Caco-2 (cell line): ENCODE measurements around the gene TCOF1. TPM values are rescaled to one million over a fixed set of nuclear protein-coding genes. Genes with fewer than 3 reads are reported as not detected.

Experiments
- BruUV-seq: library from RNA; stranded (reverse); fragments of 400-500 nt; replicated peaks from 2 replicates; lab custom pipeline; 2021; lab: Mats Ljungman, UMichigan
- CTCF ChIA-PET: fragments of 300-600 bp; sonication (Branson Sonifier 250); formaldehyde crosslinking; loops from one replicate; lab custom pipeline; 2022; ENCODE audit warnings: antibody characterized with exemption; lab: Charles Lee
- POLR2A ChIA-PET: fragments of 300-600 bp; sonication (Branson Sonifier 250); formaldehyde crosslinking; loops from one replicate; lab custom pipeline; 2022; ENCODE audit warnings: antibody characterized with exemption; lab: Charles Lee
- DNase-seq, 2 experiments: peaks; one replicate each; pipeline versions ENCODE4 v3.0.0 to v3.0.0-alpha.2; 2020 to 2022
- H3K27me3 ChIP-seq: replicated peaks from 2 replicates; pipeline ENCODE4 v1.6.0; 2011; ENCODE audit warnings: low read length; ENCODE audit not compliant: control insufficient read depth, insufficient read depth
- H3K36me3 ChIP-seq: 2 replicates; pipeline ENCODE4 v1.5.1; 2011; ENCODE audit warnings: low read length; ENCODE audit not compliant: control insufficient read depth, insufficient read depth
- H3K4me1 ChIP-seq: fragments of 250-450 bp; sonication (Bioruptor Pico); 2 replicates; pipeline ENCODE4 v1.5.1; 2020; ENCODE audit warnings: mild to moderate bottlenecking
- H3K4me3 ChIP-seq: 2 replicates; pipeline ENCODE4 v1.5.1; 2011; ENCODE audit warnings: low read depth, mild to moderate bottlenecking, control low read depth, low read length
- H3K9me3 ChIP-seq: fragments of 250-450 bp; sonication (Bioruptor Pico); 2 replicates; pipeline ENCODE4 v1.5.1; 2020; ENCODE audit warnings: mild to moderate bottlenecking, moderate library complexity
- H3K27ac Mint-ChIP-seq: one replicate; pipeline ENCODE4 v1.8.0; 2022; ENCODE audit warnings: mixed read lengths; ENCODE audit not compliant: unreplicated experiment
- H3K27me3 Mint-ChIP-seq: one replicate; pipeline ENCODE4 v1.8.0; 2022; ENCODE audit warnings: mixed read lengths; ENCODE audit not compliant: insufficient read depth, unreplicated experiment
- H3K36me3 Mint-ChIP-seq: one replicate; pipeline ENCODE4 v1.8.0; 2022; ENCODE audit warnings: mild to moderate bottlenecking, mixed read lengths; ENCODE audit not compliant: insufficient read depth, unreplicated experiment
- H3K4me1 Mint-ChIP-seq: one replicate; pipeline ENCODE4 v1.8.0; 2022; ENCODE audit warnings: low read depth, mixed read lengths; ENCODE audit not compliant: unreplicated experiment
- H3K4me3 Mint-ChIP-seq: one replicate; pipeline ENCODE4 v1.8.0; 2022; ENCODE audit warnings: mild to moderate bottlenecking, moderate library complexity, mixed read lengths; ENCODE audit not compliant: unreplicated experiment
- H3K9me3 Mint-ChIP-seq: one replicate; pipeline ENCODE4 v1.8.0; 2022; ENCODE audit warnings: mixed read lengths; ENCODE audit not compliant: unreplicated experiment
- CTCF ChIP-seq, 2 experiments: fragments of 200-600 bp in 1 of 2; IDR thresholded peaks; 1 replicate in 1 of 2; 2 replicates in 1 of 2; pipeline versions ENCODE4 v1.5.1 to v1.8.0; 2011 to 2022; ENCODE audit warnings: antibody characterized with exemption in 1 of 2, control low read depth in 1 of 2, inconsistent platforms in 1 of 2, low read depth in 1 of 2, low read length in 1 of 2, mild to moderate bottlenecking in 1 of 2, moderate library complexity in 1 of 2; ENCODE audit not compliant: insufficient read depth in 1 of 2, severe bottlenecking in 1 of 2, unreplicated experiment in 1 of 2
- intact Hi-C: fragments of 100-400 bp; cut with micrococcal nuclease; formaldehyde crosslinking; loops from one replicate; pipeline ENCODE4 v1.10.0; 2022; ENCODE audit not compliant: unreplicated experiment
- total RNA-seq: library from RNA; stranded (reverse); gene quantifications from 2 replicates; pipeline ENCODE4 v1.2.3, GENCODE V29; 2022

The TCOF1 gene
- total RNA-seq, 1 experiment from 2014 or later, result 112 TPM

- peaks cover 7% of the 10 kb centered on the region for H3K4me1 Mint-ChIP-seq
- no peak overlapping the region for H3K27ac Mint-ChIP-seq
- peaks cover 15% of the 10 kb centered on the region; the same call in 1 of the 2 replicates for H3K4me1 ChIP-seq
- no peak overlapping the region for H3K4me3 Mint-ChIP-seq
- H3K4me3 ChIP-seq, result no peak overlapping the region
- no peaks in the 10 kb centered on the region for H3K27me3 ChIP-seq
- H3K9me3 Mint-ChIP-seq, result no peaks in the 10 kb centered on the region
- no peaks in the 10 kb centered on the region for H3K36me3 ChIP-seq
- no peaks in the 10 kb centered on the region for H3K27me3 Mint-ChIP-seq
- BruUV-seq, result no TSS peak
- no peaks in the 10 kb centered on the region for H3K36me3 Mint-ChIP-seq
- ChIA-PET CTCF (interaction anchor here (0.9 kb wide), 1 partner anchor 32 kb away, joined by 3 read pairs; no protein-coding TSS in a partner anchor), POLR2A (no interaction called here)
- TF ChIP-seq CTCF (IDR thresholded peaks at IDR 0.05; ENCODE audit: insufficient read depth in 1 of 2, low read depth in 1 of 2, low read length in 1 of 2, severe bottlenecking in 1 of 2, unreplicated experiment in 1 of 2), result no peak
- H3K9me3 ChIP-seq, result no peaks in the 10 kb centered on the region; the same call in 1 of the 2 replicates
- no peak for DNase-seq
- intact Hi-C loops, result no loop called here
Measured at GRCh38 chr5:150318613-150319483, 38.6 kb upstream of the TCOF1 start.

GRCh38 chr5:150319484-150319790, 38.1 kb upstream of the TCOF1 start:
- H3K4me3 Mint-ChIP-seq, result no peak overlapping the region
- no peak for TF ChIP-seq CTCF (IDR thresholded peaks at IDR 0.05; ENCODE audit: insufficient read depth in 1 of 2, low read depth in 1 of 2, low read length in 1 of 2, severe bottlenecking in 1 of 2, unreplicated experiment in 1 of 2)
- intact Hi-C loops, result no loop called here
- ChIA-PET POLR2A (no interaction called here), CTCF (interaction anchor here (0.9 kb wide), 1 partner anchor 32 kb away, joined by 3 read pairs; no protein-coding TSS in a partner anchor)
- no peaks in the 10 kb centered on the region for H3K27me3 ChIP-seq
- BruUV-seq, result no TSS peak
- H3K9me3 Mint-ChIP-seq, result no peaks in the 10 kb centered on the region
- no peaks in the 10 kb centered on the region; the same call in 1 of the 2 replicates for H3K9me3 ChIP-seq
- no peaks in the 10 kb centered on the region for H3K36me3 Mint-ChIP-seq
- peaks cover 7% of the 10 kb centered on the region for H3K4me1 Mint-ChIP-seq
- DNase-seq, result no peak
- peaks cover 15% of the 10 kb centered on the region; the same call in 1 of the 2 replicates for H3K4me1 ChIP-seq
- H3K36me3 ChIP-seq, result no peaks in the 10 kb centered on the region
- H3K27ac Mint-ChIP-seq, result no peak overlapping the region
- no peaks in the 10 kb centered on the region for H3K27me3 Mint-ChIP-seq
- H3K4me3 ChIP-seq, result no peak overlapping the region

- BruUV-seq, result no TSS peak
- peaks cover 15% of the 10 kb centered on the region; the same call in 1 of the 2 replicates for H3K4me1 ChIP-seq
- peaks cover 2% of the 10 kb centered on the region for H3K36me3 Mint-ChIP-seq
- H3K4me3 Mint-ChIP-seq, result no peak overlapping the region
- no peak for TF ChIP-seq CTCF (IDR thresholded peaks at IDR 0.05; ENCODE audit: insufficient read depth in 1 of 2, low read depth in 1 of 2, low read length in 1 of 2, severe bottlenecking in 1 of 2, unreplicated experiment in 1 of 2)
- no peak overlapping the region for H3K27ac Mint-ChIP-seq
- H3K9me3 Mint-ChIP-seq, result no peaks in the 10 kb centered on the region
- H3K9me3 ChIP-seq, result no peaks in the 10 kb centered on the region; the same call in 1 of the 2 replicates
- no peak for DNase-seq
- ChIA-PET CTCF (no interaction called here), POLR2A (no interaction called here)
- no peak overlapping the region for H3K4me3 ChIP-seq
- intact Hi-C loops, result no loop called here
- no peaks in the 10 kb centered on the region for H3K36me3 ChIP-seq
- H3K27me3 ChIP-seq, result no peaks in the 10 kb centered on the region
- H3K27me3 Mint-ChIP-seq, result no peaks in the 10 kb centered on the region
- peaks cover 7% of the 10 kb centered on the region for H3K4me1 Mint-ChIP-seq
Measured at GRCh38 chr5:150320044-150320613, 37.4 kb upstream of the TCOF1 start.
